ENCODE results near the gene TAF1D. TPM values are rescaled to one million over a fixed set of nuclear protein-coding genes. Genes with fewer than 3 reads are reported as not detected.

Gene TAF1D, protein sequence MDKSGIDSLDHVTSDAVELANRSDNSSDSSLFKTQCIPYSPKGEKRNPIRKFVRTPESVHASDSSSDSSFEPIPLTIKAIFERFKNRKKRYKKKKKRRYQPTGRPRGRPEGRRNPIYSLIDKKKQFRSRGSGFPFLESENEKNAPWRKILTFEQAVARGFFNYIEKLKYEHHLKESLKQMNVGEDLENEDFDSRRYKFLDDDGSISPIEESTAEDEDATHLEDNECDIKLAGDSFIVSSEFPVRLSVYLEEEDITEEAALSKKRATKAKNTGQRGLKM
- total RNA-seq = 155 and 189 TPM in 2 replicates

DNA sequence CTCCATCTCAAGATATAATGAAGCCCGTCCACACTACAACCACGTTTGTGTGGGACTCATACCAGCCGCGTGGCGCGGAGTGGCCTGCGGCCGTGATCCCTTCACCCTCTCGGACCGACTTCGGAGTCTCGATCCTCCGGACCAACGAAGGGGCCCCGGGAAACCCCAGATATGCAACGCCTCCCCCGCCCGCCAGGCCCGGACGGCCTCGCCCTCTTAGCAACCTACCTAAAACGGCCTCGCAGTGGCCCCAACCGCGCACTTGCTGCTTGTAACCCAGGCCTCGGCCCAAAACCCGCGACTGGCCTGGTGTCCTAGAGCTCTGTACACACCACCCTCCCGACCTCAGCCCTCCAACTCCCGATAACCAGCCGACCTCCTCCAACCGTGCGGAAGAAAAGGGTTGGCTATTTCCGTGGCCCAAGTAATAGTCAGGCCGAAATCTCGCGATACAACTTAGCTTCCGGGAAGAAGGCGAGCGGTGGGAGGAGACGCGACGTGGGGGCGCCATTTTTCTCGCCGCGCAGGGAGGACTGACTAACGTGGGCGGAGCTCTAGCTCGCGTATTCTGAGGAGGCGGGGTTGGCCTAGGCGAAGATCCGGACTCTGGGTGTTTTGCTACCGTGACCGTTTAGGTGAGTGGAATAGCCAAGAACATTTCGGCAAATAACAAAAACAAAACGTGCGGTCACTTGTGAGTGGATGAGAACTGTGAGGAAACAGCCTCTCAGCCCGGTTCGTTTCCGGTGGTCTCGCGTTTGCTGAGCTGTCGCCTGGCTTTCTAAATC is at the start of gene TAF1D, which contains the start of gene C11orf54:
Gene TAF1D (minus strand): TSS at position 402 of the 788 bp plus-strand sequence. CDS start 2,191 bp downstream, outside the sequence.
Gene C11orf54 (plus strand): TSS at position 579 of the 788 bp plus-strand sequence. CDS start 5,722 bp downstream, outside the sequence.

DNA sequence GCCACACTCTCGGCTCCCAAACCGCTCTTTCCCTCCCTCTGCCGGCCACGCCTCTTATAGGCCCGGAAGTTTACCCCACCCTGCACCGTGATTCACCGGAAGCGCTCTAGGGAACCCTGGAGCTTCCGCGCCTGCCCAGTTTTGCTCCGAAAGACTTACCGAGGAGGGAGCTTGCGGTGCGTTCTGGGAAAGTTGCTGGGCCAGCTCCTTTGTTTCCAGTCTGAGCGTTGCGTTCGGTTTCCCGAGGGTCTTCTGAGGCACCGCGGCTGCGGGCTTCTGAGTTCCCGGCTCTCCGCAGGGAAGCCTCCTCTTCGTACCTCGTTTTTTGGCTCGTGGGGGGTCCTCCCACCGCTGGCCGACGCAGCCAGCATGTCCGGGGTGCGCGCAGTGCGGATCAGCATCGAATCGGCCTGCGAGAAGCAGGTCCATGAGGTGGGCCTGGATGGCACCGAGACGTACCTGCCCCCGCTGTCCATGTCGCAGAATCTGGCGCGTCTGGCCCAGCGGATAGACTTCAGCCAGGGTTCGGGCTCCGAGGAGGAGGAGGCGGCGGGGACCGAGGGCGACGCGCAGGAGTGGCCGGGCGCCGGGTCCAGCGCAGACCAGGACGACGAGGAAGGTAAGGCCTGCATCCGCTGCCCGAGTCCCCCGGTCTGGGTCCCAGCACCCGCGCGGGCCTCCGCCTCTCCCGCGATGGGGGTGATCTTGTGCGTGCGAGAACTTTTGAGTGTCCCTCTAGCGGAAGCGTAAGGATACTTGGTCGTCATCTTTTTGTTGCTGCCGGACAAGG is 43.0 kb upstream of the TAF1D start, which contains the start of gene MED17:
Gene MED17 (plus strand): TSS at position 138 of the 790 bp plus-strand sequence. CDS start 232 bp downstream, at position 370.

Other genes starting within 250 kb of the TAF1D start
- 1.9 and 10.9 TPM in 2 replicates for gene SMCO4, start 198.1 kb downstream of the TAF1D start, total RNA-seq
- 8.4 and 9.6 TPM in 2 replicates for gene CEP295, start 79.8 kb downstream of the TAF1D start, total RNA-seq
- 16.1 and 32.8 TPM in 2 replicates for gene C11orf54, start 177 bp upstream of the TAF1D start, total RNA-seq
- gene MED17, start 42.8 kb upstream of the TAF1D start, total RNA-seq = 16.1 and 32.8 TPM in 2 replicates
- 2.4 TPM in 1 of 2 replicates, not detected in the other for gene VSTM5, start 109.1 kb upstream of the TAF1D start, total RNA-seq

Data from tracheal epithelial cell (primary cell).